ENCODE measurements around the gene ZBTB25.

ZBTB25 gene

DNA sequence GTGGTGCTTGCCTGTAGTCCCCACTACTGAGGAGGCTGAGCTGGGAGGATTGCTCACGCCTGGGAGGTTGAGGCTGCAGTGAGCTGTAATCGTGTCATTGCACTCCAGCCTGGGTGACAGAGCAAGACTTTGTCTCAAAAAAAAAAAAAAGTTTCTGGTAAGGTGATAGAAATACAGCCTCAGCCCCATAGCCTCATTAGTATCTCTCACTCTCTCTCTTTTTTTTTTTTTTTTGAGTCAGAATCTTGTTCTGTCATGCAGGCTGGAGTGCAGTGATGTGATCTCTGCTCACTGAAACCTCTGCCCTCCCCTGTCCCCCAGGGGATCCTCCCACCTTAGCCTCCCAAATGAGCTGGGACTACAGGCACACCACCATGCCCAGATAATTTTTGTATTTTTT, 96.3 kb downstream of the ZBTB25 start:
- TF ChIP-seq, protein P1, sequence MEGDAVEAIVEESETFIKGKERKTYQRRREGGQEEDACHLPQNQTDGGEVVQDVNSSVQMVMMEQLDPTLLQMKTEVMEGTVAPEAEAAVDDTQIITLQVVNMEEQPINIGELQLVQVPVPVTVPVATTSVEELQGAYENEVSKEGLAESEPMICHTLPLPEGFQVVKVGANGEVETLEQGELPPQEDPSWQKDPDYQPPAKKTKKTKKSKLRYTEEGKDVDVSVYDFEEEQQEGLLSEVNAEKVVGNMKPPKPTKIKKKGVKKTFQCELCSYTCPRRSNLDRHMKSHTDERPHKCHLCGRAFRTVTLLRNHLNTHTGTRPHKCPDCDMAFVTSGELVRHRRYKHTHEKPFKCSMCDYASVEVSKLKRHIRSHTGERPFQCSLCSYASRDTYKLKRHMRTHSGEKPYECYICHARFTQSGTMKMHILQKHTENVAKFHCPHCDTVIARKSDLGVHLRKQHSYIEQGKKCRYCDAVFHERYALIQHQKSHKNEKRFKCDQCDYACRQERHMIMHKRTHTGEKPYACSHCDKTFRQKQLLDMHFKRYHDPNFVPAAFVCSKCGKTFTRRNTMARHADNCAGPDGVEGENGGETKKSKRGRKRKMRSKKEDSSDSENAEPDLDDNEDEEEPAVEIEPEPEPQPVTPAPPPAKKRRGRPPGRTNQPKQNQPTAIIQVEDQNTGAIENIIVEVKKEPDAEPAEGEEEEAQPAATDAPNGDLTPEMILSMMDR (IDR thresholded peaks at IDR 0.05; ENCODE audit: extremely low read depth, insufficient read depth, missing control alignments), result no peak
- no peak for DNase-seq (ENCODE audit: low spot score)
- in situ Hi-C loops (cut with MboI; ENCODE audit: low pct_unique_long_range_greater_than_20kb, low sequenced_read_pairs, unreplicated experiment), result no loop called here

DNA sequence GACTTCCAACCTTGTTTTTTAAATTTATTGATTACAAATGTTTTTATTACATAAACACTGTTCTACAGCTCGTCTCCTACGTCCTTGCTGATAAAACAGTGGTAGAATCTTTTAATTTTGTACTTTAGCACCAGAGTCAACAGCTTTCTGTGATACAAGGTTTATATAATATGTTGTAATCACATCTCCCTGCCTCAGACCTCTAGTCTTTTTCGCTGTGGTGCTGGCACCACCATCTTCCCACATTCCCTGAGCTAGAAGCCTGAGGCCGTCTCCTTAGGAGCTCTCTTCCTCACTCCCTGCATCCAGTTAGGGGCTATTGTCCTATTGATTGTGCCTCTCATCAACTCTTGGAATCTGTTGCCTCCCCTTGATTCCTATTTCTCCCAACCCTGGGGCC, 98.3 kb downstream of the ZBTB25 start:
- TF ChIP-seq, protein P1 (IDR thresholded peaks at IDR 0.05; ENCODE audit: extremely low read depth, insufficient read depth, missing control alignments), result no peak
- no peak for DNase-seq (ENCODE audit: low spot score)

DNA sequence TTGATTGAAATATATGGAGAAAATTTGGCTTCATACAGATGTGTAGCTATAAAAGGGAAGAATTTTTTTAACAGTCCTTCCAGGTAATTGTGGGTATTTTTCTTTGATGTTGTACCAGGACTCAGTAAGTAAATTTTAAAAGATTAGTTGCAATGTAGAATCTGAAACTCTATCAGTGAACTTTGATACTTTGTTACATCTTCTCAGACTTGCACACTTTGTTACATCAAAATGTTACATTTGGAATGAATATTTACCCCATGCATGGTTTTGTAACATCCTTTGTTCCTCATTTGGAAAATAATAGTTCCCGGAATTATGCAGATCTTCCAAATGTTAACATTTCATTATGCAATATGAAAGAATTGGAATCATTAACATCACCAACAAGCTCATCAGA, 101.7 kb downstream of the ZBTB25 start:
- in situ Hi-C loops (cut with MboI; ENCODE audit: low pct_unique_long_range_greater_than_20kb, low sequenced_read_pairs, unreplicated experiment), result no loop called here
- DNase-seq (ENCODE audit: low spot score), result no peak
- TF ChIP-seq, protein P1 (IDR thresholded peaks at IDR 0.05; ENCODE audit: extremely low read depth, insufficient read depth, missing control alignments), result no peak

More for the DNA sequence above, 98.3 kb downstream of the ZBTB25 start:
- in situ Hi-C loops (cut with MboI; ENCODE audit: low pct_unique_long_range_greater_than_20kb, low sequenced_read_pairs, unreplicated experiment), result no loop called here

DNA sequence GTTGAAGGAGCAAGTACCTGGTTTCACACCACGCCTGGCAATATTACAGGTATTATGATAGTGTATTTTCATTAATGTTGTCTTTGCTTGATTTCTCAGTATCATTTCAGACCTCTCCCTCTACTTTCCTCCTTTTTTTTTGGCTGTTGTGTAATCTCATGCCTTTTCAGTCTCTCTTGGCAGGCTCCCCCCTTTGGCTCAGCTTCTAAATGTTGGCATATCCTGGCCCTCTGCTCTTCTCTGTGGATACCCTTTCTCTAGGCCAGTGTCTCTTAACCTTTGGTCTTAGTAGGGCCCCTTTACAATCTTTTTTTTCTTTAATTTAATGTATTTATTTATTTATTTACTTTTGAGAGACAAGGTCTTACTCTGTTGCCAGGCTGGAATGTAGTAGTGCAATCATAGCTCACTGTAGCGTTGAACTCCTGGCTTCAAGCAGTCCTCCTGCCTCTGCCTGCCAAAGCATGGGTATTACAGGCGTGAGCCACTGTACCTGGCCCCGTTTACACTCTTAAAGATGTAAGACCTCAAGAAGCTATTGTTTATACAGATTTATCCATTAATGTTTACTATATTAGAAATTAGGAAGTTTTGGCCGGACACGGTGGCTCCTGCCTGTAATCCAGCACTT, 102.7 kb downstream of the ZBTB25 start:
- DNase-seq (ENCODE audit: low spot score), result no peak
- in situ Hi-C loops (cut with MboI; ENCODE audit: low pct_unique_long_range_greater_than_20kb, low sequenced_read_pairs, unreplicated experiment), result no loop called here
- TF ChIP-seq, protein P1 (IDR thresholded peaks at IDR 0.05; ENCODE audit: extremely low read depth, insufficient read depth, missing control alignments), result no peak
